ENCODE measurements around the gene KRTAP12-1. TPM values are rescaled to one million over a fixed set of nuclear protein-coding genes. Genes with fewer than 3 reads are reported as not detected.

Gene KRTAP12-1, protein sequence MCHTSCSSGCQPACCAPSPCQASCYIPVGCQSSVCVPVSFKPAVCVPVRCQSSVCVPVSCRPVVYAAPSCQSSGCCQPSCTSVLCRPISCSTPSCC
- total RNA-seq (not detected), polyA plus RNA-seq (not detected)

GRCh38 chr21:44681861-44682579, at the start of gene KRTAP12-1:
Gene KRTAP12-1, minus strand, starts transcription at chr21:44682163. Its CDS starts 40 bp downstream, at chr21:44682123.
- Histone ChIP-seq H3K4me3 (ENCODE audit: low read length) (no peak within 1 kb of the TSS), H3K4me1 (ENCODE audit: insufficient read depth, low read length) (no peaks in the 10 kb centered on the region), H3K36me3 (ENCODE audit: insufficient read depth, low read length) (no peaks in the 10 kb centered on the region), H3K9me3 (ENCODE audit: low read length) (no peaks in the 10 kb centered on the region), H3K27ac (ENCODE audit: low read depth, low read length) (no peak within 1 kb of the TSS), H3K27me3 (ENCODE audit: insufficient read depth, low read length, poor library complexity, severe bottlenecking) (no peaks in the 10 kb centered on the region)
- peaks cover 0 to 4% (median 0%) of the 10 kb centered on the region in 3 donors for H3K36me3 Mint-ChIP-seq
- no peak within 1 kb of the TSS for H3K27ac Mint-ChIP-seq
- H3K27me3 Mint-ChIP-seq = peaks cover 1 to 16% of the 10 kb centered on the region in 2 donors
- POLR2A ChIA-PET = interaction anchor here (0.6 kb wide), 1 partner anchor 35 kb away, joined by 3 read pairs; no protein-coding TSS in a partner anchor
- H3K4me3 Mint-ChIP-seq = no peak within 1 kb of the TSS
- H3K9me3 Mint-ChIP-seq = no peaks in the 10 kb centered on the region
- CTCF ChIA-PET = interaction anchor here (1.3 to 1.4 kb wide), 2 partner anchors 24 to 111 kb away, joined by 3 read pairs; partner anchors contain the start of gene KRTAP12-3
- peaks cover 6 to 7% (median 6%) of the 10 kb centered on the region in 3 donors for H3K4me1 Mint-ChIP-seq
- DNase-seq = no peak

DNA sequence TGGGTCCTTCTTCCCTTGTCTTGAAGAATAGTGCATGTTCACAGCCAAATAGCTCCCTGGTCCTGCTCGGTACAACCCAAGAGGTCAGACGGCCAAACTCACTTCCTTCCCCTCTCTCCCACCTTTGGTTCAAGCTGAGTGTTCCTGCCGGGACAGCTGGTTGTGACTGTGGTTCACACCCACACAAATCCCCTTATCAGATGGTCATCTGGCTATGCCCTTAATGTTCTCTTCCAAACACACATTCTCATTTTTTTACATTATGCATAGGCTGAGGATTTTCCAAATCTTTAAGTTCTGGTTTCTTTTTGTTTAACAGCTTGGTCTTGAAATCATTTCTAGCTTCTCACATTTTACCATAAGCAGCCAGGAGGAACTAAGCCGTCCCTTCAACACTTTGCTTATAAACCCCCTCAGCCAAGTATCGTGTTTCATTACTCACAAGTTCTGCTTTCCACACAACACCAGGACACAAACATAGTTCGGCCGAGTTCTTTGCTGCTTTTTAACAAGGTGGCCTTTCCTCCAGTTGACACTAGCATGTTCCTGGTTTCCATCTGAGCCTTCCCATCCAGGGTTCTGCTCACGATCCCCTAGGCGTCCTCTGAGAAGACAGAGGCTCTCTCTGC, 49.1 kb upstream of the KRTAP12-1 start:
- POLR2A ChIA-PET = no interaction called here
- Histone ChIP-seq H3K4me1 (ENCODE audit: insufficient read depth, low read length) (no peaks in the 10 kb centered on the region), H3K9me3 (ENCODE audit: low read length) (no peaks in the 10 kb centered on the region), H3K4me3 (ENCODE audit: low read length) (no peak overlapping the region), H3K27me3 (ENCODE audit: insufficient read depth, low read length, poor library complexity, severe bottlenecking) (no peaks in the 10 kb centered on the region), H3K36me3 (ENCODE audit: insufficient read depth, low read length) (no peaks in the 10 kb centered on the region), H3K27ac (ENCODE audit: low read depth, low read length) (no peak overlapping the region)
- Mint-ChIP-seq H3K4me1 (no peaks in the 10 kb centered on the region), H3K9me3 (no peaks in the 10 kb centered on the region), H3K27me3 (peaks cover 10 to 36% of the 10 kb centered on the region in 2 donors), H3K27ac (no peak overlapping the region), H3K4me3 (no peak overlapping the region), H3K36me3 (no peaks in the 10 kb centered on the region)
- no peak for DNase-seq
- CTCF ChIA-PET = interaction anchor here (1.5 to 1.7 kb wide), 2 partner anchors 220 to 230 kb away, joined by 3 to 4 read pairs; no protein-coding TSS in a partner anchor

DNA sequence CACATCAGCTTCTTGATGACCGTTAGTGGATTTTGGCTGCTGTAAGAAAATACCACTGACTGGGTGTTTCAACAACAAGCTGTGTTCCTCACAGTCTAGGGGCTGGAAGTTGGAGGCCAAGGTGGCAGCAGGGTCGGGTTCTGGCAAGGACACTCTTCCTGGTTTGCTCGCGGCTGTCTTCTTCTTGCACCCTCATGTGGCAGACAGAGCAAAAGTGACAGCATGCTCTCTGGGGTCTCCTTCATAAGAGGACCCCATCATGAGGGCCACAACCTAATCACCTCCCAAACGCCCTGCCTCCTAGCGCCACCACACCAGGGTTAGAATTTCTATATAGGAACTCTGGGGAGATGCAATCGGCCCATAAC, 48.0 kb upstream of the KRTAP12-1 start:
- Histone ChIP-seq H3K36me3 (ENCODE audit: insufficient read depth, low read length) (no peaks in the 10 kb centered on the region), H3K27ac (ENCODE audit: low read depth, low read length) (no peak overlapping the region), H3K4me1 (ENCODE audit: insufficient read depth, low read length) (no peaks in the 10 kb centered on the region), H3K9me3 (ENCODE audit: low read length) (no peaks in the 10 kb centered on the region), H3K4me3 (ENCODE audit: low read length) (no peak overlapping the region), H3K27me3 (ENCODE audit: insufficient read depth, low read length, poor library complexity, severe bottlenecking) (no peaks in the 10 kb centered on the region)
- Mint-ChIP-seq H3K9me3 (no peaks in the 10 kb centered on the region), H3K27ac (no peak overlapping the region), H3K36me3 (no peaks in the 10 kb centered on the region), H3K27me3 (peaks cover 10 to 42% of the 10 kb centered on the region in 2 donors), H3K4me3 (no peak overlapping the region), H3K4me1 (no peaks in the 10 kb centered on the region)
- no peak for DNase-seq
- ChIA-PET CTCF (no interaction called here), POLR2A (no interaction called here)

DNA sequence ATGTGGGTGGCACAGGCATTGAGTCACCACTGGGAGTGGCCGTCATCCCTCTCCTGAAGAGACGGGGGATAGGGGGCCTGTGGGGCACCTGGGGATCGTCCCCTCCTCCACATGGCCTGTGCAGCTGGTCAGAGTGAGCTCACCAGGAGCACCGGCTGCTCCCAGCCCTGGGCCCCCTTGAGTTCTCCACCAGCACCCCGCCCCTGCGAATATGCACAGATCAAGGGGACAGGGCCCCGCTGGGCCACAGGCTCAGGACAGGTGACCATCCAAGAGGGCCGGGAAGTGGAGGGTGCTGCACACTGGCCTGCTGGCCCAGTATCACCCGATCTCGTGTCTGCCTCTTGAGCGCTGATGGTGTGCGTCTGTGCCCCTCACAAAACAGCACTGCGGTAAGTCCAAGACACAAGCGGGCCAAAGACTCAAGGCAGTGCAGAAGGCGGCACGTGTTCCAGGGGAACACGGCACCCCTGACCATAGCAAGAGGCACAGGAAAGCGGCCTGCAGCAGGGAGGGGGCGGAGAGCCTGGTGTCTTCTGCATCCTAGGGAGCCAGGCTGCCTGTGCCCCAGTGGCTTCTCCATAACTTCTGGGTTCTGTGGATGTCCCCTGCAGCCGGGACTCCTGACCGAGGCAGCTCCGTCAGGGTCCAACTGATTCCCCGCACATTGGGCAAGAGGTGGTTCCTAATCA, 47.5 kb upstream of the KRTAP12-1 start:
- Mint-ChIP-seq H3K9me3 (no peaks in the 10 kb centered on the region), H3K4me3 (no peak overlapping the region), H3K36me3 (no peaks in the 10 kb centered on the region), H3K27me3 (peaks cover 10 to 42% of the 10 kb centered on the region in 2 donors), H3K27ac (no peak overlapping the region), H3K4me1 (no peaks in the 10 kb centered on the region)
- DNase-seq = no peak
- ChIA-PET CTCF (no interaction called here), POLR2A (no interaction called here)
- H3K9me3 ChIP-seq (ENCODE audit: low read length) = no peaks in the 10 kb centered on the region
- no peaks in the 10 kb centered on the region for H3K4me1 ChIP-seq (ENCODE audit: insufficient read depth, low read length)
- no peaks in the 10 kb centered on the region for H3K27me3 ChIP-seq (ENCODE audit: insufficient read depth, low read length, poor library complexity, severe bottlenecking)
- H3K4me3 ChIP-seq (ENCODE audit: low read length) = no peak overlapping the region
- H3K27ac ChIP-seq (ENCODE audit: low read depth, low read length) = no peak overlapping the region
- H3K36me3 ChIP-seq (ENCODE audit: insufficient read depth, low read length) = no peaks in the 10 kb centered on the region

DNA sequence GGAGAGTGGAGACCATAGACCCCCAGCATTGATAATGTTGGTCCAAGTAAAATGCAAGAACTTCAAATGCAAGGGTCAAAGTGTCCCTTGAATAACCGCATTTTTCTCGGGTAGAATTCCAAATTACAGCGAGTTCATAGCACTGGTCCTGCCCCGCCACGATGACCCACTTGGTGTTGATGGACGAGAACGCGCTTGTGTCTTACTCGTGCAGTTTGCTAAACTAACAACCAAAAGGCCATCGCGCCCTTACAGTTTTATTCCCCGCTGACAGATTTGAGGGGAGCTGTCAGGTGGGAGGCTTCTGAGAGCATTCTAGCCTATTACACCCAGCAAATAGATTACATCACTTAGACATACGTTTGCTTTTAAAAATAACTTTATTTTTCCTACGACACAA, 46.8 kb upstream of the KRTAP12-1 start:
- no peak for DNase-seq
- no peak overlapping the region for H3K4me3 Mint-ChIP-seq
- H3K9me3 Mint-ChIP-seq = no peaks in the 10 kb centered on the region
- H3K27ac ChIP-seq (ENCODE audit: low read depth, low read length) = no peak overlapping the region
- no peaks in the 10 kb centered on the region for H3K36me3 Mint-ChIP-seq
- ChIA-PET CTCF (no interaction called here), POLR2A (no interaction called here)
- H3K36me3 ChIP-seq (ENCODE audit: insufficient read depth, low read length) = no peaks in the 10 kb centered on the region
- H3K27me3 ChIP-seq (ENCODE audit: insufficient read depth, low read length, poor library complexity, severe bottlenecking) = peaks cover 6% of the 10 kb centered on the region
- H3K27me3 Mint-ChIP-seq = peaks cover 15 to 46% of the 10 kb centered on the region in 2 donors
- H3K9me3 ChIP-seq (ENCODE audit: low read length) = no peaks in the 10 kb centered on the region
- no peak overlapping the region for H3K4me3 ChIP-seq (ENCODE audit: low read length)
- H3K27ac Mint-ChIP-seq = no peak overlapping the region
- H3K4me1 ChIP-seq (ENCODE audit: insufficient read depth, low read length) = peaks cover 3% of the 10 kb centered on the region
- peaks cover 3 to 5% (median 4%) of the 10 kb centered on the region in 3 donors for H3K4me1 Mint-ChIP-seq

DNA sequence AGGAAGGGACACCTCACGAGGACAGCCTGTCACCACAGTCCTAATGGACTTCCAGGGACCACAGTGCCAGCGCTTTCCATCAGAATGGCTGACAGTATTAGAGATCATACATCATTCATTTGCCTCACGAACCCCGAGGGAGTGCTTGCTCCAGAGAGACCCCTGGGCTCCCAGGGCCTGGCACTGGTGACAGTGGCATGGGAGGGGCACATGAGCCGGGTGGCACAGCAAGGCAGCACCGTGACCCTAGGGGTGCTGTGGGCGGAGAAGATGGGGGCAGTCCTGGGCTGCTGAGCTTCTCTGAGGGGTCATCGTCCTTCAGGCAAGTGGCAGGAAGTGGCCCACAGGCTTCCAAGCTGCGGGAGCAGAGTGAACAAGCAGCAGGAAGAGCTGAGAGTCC, 45.8 kb upstream of the KRTAP12-1 start:
- Mint-ChIP-seq H3K27me3 (peaks cover 20 to 48% of the 10 kb centered on the region in 2 donors), H3K36me3 (no peaks in the 10 kb centered on the region), H3K4me1 (peaks cover 9 to 12% (median 11%) of the 10 kb centered on the region in 3 donors), H3K27ac (no peak overlapping the region), H3K4me3 (no peak overlapping the region), H3K9me3 (no peaks in the 10 kb centered on the region)
- no peak for DNase-seq
- Histone ChIP-seq H3K4me1 (ENCODE audit: insufficient read depth, low read length) (peaks cover 13% of the 10 kb centered on the region), H3K27ac (ENCODE audit: low read depth, low read length) (no peak overlapping the region), H3K4me3 (ENCODE audit: low read length) (no peak overlapping the region), H3K9me3 (ENCODE audit: low read length) (no peaks in the 10 kb centered on the region), H3K36me3 (ENCODE audit: insufficient read depth, low read length) (no peaks in the 10 kb centered on the region), H3K27me3 (ENCODE audit: insufficient read depth, low read length, poor library complexity, severe bottlenecking) (peaks cover 12% of the 10 kb centered on the region)
- CTCF ChIA-PET = no interaction called here
- POLR2A ChIA-PET = no interaction called here

DNA sequence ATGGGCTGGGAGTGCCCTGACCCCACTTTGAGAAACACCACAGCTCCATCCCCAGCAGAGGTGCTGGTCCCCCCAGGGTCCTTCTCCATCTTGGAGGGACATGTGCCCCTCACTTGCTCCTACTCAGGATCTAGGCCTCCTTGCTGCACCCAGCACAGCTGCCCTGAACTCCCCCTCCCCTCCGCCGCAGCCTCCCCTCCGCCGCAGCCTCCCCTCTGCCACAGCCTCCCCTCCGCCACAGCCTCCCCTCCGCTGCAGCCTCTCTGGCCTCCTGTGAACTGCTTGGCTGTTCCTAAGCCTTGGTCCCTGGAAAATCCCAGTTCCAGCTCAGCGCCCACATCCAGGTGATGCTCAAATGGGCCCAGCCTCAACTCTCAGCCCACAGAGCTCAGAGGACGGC, 45.4 kb upstream of the KRTAP12-1 start:
- Histone ChIP-seq H3K9me3 (ENCODE audit: low read length) (no peaks in the 10 kb centered on the region), H3K4me3 (ENCODE audit: low read length) (no peak overlapping the region), H3K27me3 (ENCODE audit: insufficient read depth, low read length, poor library complexity, severe bottlenecking) (peaks cover 16% of the 10 kb centered on the region), H3K36me3 (ENCODE audit: insufficient read depth, low read length) (no peaks in the 10 kb centered on the region), H3K4me1 (ENCODE audit: insufficient read depth, low read length) (peaks cover 15% of the 10 kb centered on the region), H3K27ac (ENCODE audit: low read depth, low read length) (no peak overlapping the region)
- H3K36me3 Mint-ChIP-seq = no peaks in the 10 kb centered on the region
- peaks cover 22 to 53% of the 10 kb centered on the region in 2 donors for H3K27me3 Mint-ChIP-seq
- no peak overlapping the region for H3K27ac Mint-ChIP-seq
- ChIA-PET CTCF (no interaction called here), POLR2A (no interaction called here)
- no peak overlapping the region for H3K4me3 Mint-ChIP-seq
- no peak for DNase-seq
- H3K4me1 Mint-ChIP-seq = peaks cover 13 to 16% (median 15%) of the 10 kb centered on the region in 3 donors
- H3K9me3 Mint-ChIP-seq = no peaks in the 10 kb centered on the region

DNA sequence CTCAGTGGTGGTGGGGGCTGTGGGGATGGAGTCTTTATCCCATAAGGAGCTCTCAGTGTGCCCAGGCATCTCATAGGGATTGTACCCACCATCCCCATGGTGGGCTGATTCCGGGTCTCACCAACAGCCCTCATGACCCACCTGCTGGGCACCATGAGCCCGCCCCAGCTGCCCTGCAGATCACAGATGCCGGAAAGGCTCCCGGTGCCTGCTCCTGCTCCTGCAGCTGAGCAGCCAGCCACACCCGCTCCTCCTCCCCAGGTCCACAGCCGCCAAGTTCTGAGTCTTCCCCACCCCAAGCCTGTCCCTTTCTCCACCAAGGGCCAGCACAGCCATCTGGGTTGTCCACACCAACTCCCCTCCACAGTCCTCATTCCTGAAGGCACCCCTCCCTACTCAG, 44.9 kb upstream of the KRTAP12-1 start:
- no peaks in the 10 kb centered on the region for H3K9me3 ChIP-seq (ENCODE audit: low read length)
- no peaks in the 10 kb centered on the region for H3K9me3 Mint-ChIP-seq
- DNase-seq = no peak
- peaks cover 16% of the 10 kb centered on the region for H3K27me3 ChIP-seq (ENCODE audit: insufficient read depth, low read length, poor library complexity, severe bottlenecking)
- H3K4me1 ChIP-seq (ENCODE audit: insufficient read depth, low read length) = peaks cover 15% of the 10 kb centered on the region
- H3K36me3 Mint-ChIP-seq = no peaks in the 10 kb centered on the region
- H3K27ac Mint-ChIP-seq = no peak overlapping the region
- H3K27ac ChIP-seq (ENCODE audit: low read depth, low read length) = no peak overlapping the region
- ChIA-PET CTCF (no interaction called here), POLR2A (no interaction called here)
- peaks cover 13 to 17% (median 15%) of the 10 kb centered on the region in 3 donors for H3K4me1 Mint-ChIP-seq
- no peaks in the 10 kb centered on the region for H3K36me3 ChIP-seq (ENCODE audit: insufficient read depth, low read length)
- no peak overlapping the region for H3K4me3 Mint-ChIP-seq
- H3K27me3 Mint-ChIP-seq = peaks cover 22 to 49% of the 10 kb centered on the region in 2 donors
- no peak overlapping the region for H3K4me3 ChIP-seq (ENCODE audit: low read length)
